A673 (cell line): ENCODE measurements around the gene FGFR3. TPM values are rescaled to one million over a fixed set of nuclear protein-coding genes. Genes with fewer than 3 reads are reported as not detected.

ENCODE experiments used
- BruUV-seq: library from RNA; stranded (reverse); fragments of 400-500 nt; replicated peaks from 2 replicates; lab custom pipeline; 2021; lab: Mats Ljungman, UMichigan
- CTCF ChIA-PET: fragments of 300-600 bp; sonication (Branson Sonifier 250); formaldehyde crosslinking; loops from one replicate; lab custom pipeline; 2022; ENCODE audit warnings: antibody characterized with exemption; lab: Charles Lee
- POLR2A ChIA-PET: fragments of 300-600 bp; sonication (Branson Sonifier 250); formaldehyde crosslinking; loops from one replicate; lab custom pipeline; 2022; ENCODE audit warnings: antibody characterized with exemption; ENCODE audit not compliant: low non-redundant PET; lab: Charles Lee
- DNase-seq: peaks from one replicate; pipeline ENCODE4 v3.0.0-alpha.2; 2015; ENCODE audit warnings: low spot score
- H3K27ac ChIP-seq: fragments of 200-600 bp; sonication (generic); 2 replicates; pipeline ENCODE4 v1.5.1; 2016; ENCODE audit warnings: mixed run types, low read depth, mild to moderate bottlenecking, mixed read lengths, antibody characterized with exemption, low read length; ENCODE audit not compliant: poor library complexity, severe bottlenecking
- H3K27me3 ChIP-seq: fragments of 200-600 bp; sonication (generic); replicated peaks from 2 replicates; pipeline ENCODE4 v1.6.1; 2017; ENCODE audit warnings: mixed run types, low read depth, mild to moderate bottlenecking, mixed read lengths, antibody characterized with exemption, low read length; ENCODE audit not compliant: insufficient read depth, poor library complexity
- H3K36me3 ChIP-seq: fragments of 200-600 bp; sonication (generic); 2 replicates; pipeline ENCODE4 v1.6.1; 2016; ENCODE audit warnings: mixed run types, mild to moderate bottlenecking, mixed read lengths, antibody characterized with exemption, low read length; ENCODE audit not compliant: insufficient read depth, poor library complexity, severe bottlenecking
- H3K4me1 ChIP-seq: fragments of 200-600 bp; sonication (generic); 2 replicates; pipeline ENCODE4 v1.6.1; 2017; ENCODE audit warnings: mixed run types, mild to moderate bottlenecking, mixed read lengths, antibody characterized with exemption, low read length; ENCODE audit not compliant: insufficient read depth, poor library complexity, severe bottlenecking
- H3K4me3 ChIP-seq: fragments of 200-600 bp; sonication (generic); 2 replicates; pipeline ENCODE4 v1.5.1; 2016; ENCODE audit warnings: low read depth, mixed run types, mild to moderate bottlenecking, mixed read lengths, low read length; ENCODE audit not compliant: poor library complexity, severe bottlenecking
- H3K9me3 ChIP-seq: fragments of 200-600 bp; sonication (generic); 2 replicates; pipeline ENCODE4 v1.6.1; 2016; ENCODE audit warnings: mixed run types, low read depth, mild to moderate bottlenecking, mixed read lengths, antibody characterized with exemption, low read length; ENCODE audit not compliant: poor library complexity, severe bottlenecking
- EZH2 ChIP-seq: fragments of 200-600 bp; sonication (generic); IDR thresholded peaks from 2 replicates; pipeline ENCODE4 v1.6.1; 2017; ENCODE audit warnings: borderline replicate concordance, low read depth, mild to moderate bottlenecking, mixed read lengths, antibody characterized with exemption, low read length; ENCODE audit not compliant: poor library complexity, severe bottlenecking
- intact Hi-C: fragments of 100-400 bp; cut with micrococcal nuclease; formaldehyde crosslinking; loops from one replicate; pipeline ENCODE4 v1.10.0; 2022; ENCODE audit not compliant: unreplicated experiment
- total RNA-seq: library from RNA; stranded (reverse); gene quantifications from 2 replicates; pipeline ENCODE4 v1.2.3, GENCODE V29; 2021
- TF ChIP-seq, protein P1 (sequence below): fragments of 300-800, 200-600 bp; sonication (generic); conservative IDR thresholded peaks from 2 replicates; pipeline ENCODE4 v1.5.1; 2017; ENCODE audit warnings: low read depth, mild to moderate bottlenecking, antibody characterized with exemption, low read length, moderate library complexity, mixed read lengths

The FGFR3 gene
- total RNA-seq, 1 experiment from 2014 or later = 5.5 TPM

- Histone ChIP-seq H3K27ac (no peak overlapping the region), H3K36me3 (no peaks in the 10 kb centered on the region), H3K4me1 (no peaks in the 10 kb centered on the region), H3K27me3 (no peaks in the 10 kb centered on the region), H3K4me3 (no peak overlapping the region), H3K9me3 (no peaks in the 10 kb centered on the region)
- intact Hi-C loops = no loop called here
- no peak for TF ChIP-seq EZH2
- TF ChIP-seq, protein P1, sequence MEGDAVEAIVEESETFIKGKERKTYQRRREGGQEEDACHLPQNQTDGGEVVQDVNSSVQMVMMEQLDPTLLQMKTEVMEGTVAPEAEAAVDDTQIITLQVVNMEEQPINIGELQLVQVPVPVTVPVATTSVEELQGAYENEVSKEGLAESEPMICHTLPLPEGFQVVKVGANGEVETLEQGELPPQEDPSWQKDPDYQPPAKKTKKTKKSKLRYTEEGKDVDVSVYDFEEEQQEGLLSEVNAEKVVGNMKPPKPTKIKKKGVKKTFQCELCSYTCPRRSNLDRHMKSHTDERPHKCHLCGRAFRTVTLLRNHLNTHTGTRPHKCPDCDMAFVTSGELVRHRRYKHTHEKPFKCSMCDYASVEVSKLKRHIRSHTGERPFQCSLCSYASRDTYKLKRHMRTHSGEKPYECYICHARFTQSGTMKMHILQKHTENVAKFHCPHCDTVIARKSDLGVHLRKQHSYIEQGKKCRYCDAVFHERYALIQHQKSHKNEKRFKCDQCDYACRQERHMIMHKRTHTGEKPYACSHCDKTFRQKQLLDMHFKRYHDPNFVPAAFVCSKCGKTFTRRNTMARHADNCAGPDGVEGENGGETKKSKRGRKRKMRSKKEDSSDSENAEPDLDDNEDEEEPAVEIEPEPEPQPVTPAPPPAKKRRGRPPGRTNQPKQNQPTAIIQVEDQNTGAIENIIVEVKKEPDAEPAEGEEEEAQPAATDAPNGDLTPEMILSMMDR = no peak
- ChIA-PET POLR2A (no interaction called here), CTCF (interaction anchor here (0.8 kb wide), 1 partner anchor 10 kb away, joined by 3 read pairs; no protein-coding TSS in a partner anchor)
- BruUV-seq = no TSS peak
- DNase-seq = no peak
These were observed 15.1 kb upstream of the FGFR3 start for GRCh38 chr4:1777822-1778641.

GRCh38 chr4:1778642-1779392 is 14.3 kb upstream of the FGFR3 start:
- intact Hi-C loops = no loop called here
- no peak overlapping the region for H3K27ac ChIP-seq
- no peaks in the 10 kb centered on the region for H3K36me3 ChIP-seq
- no peaks in the 10 kb centered on the region for H3K9me3 ChIP-seq
- ChIA-PET POLR2A (no interaction called here), CTCF (no interaction called here)
- TF ChIP-seq EZH2 = no peak
- TF ChIP-seq, protein P1 = no peak
- H3K27me3 ChIP-seq = no peaks in the 10 kb centered on the region
- BruUV-seq = no TSS peak
- H3K4me1 ChIP-seq = no peaks in the 10 kb centered on the region
- DNase-seq = no peak
- no peak overlapping the region for H3K4me3 ChIP-seq

GRCh38 chr4:1779588-1780382 is 13.3 kb upstream of the FGFR3 start:
- no TSS peak for BruUV-seq
- Histone ChIP-seq H3K27ac (no peak overlapping the region), H3K4me1 (no peaks in the 10 kb centered on the region), H3K4me3 (no peak overlapping the region), H3K27me3 (no peaks in the 10 kb centered on the region), H3K9me3 (no peaks in the 10 kb centered on the region), H3K36me3 (no peaks in the 10 kb centered on the region)
- POLR2A ChIA-PET = no interaction called here
- TF ChIP-seq EZH2 = no peak
- TF ChIP-seq, protein P1 = no peak
- DNase-seq = no peak
- CTCF ChIA-PET = no interaction called here
- intact Hi-C loops = no loop called here
